Mesenchymal stem cell (in vitro differentiated cells and primary cell): Measurements from ENCODE around the gene MGAT4A.

ENCODE experiments used
- DNase-seq: peaks from one replicate; pipeline ENCODE4 v3.0.0-alpha.2; 2013
- H2AFZ ChIP-seq: one replicate; pipeline ENCODE4 v1.6.1; 2013; ENCODE audit warnings: low read depth, mild to moderate bottlenecking, control low read depth, inconsistent platforms, low read length, moderate library complexity
- H2AK5ac ChIP-seq: 2 replicates; pipeline ENCODE4 v1.6.1; 2013; ENCODE audit warnings: low read length, moderate library complexity, mild to moderate bottlenecking, inconsistent platforms; ENCODE audit not compliant: severe bottlenecking
- H2BK120ac ChIP-seq: one replicate; pipeline ENCODE4 v1.6.1; 2013; ENCODE audit warnings: low read depth, mild to moderate bottlenecking, inconsistent platforms, low read length, moderate library complexity
- H2BK12ac ChIP-seq, 2 experiments: one replicate each; pipeline ENCODE4 v1.6.1; 2013; ENCODE audit warnings: inconsistent platforms in 2 of 2, low read length in 2 of 2, mild to moderate bottlenecking in 2 of 2, moderate library complexity in 2 of 2, control low read depth in 1 of 2
- H2BK15ac ChIP-seq: one replicate; pipeline ENCODE4 v1.6.1; 2013; ENCODE audit warnings: mild to moderate bottlenecking, low read depth, inconsistent platforms; ENCODE audit not compliant: poor library complexity, severe bottlenecking
- H2BK5ac ChIP-seq: 2 replicates; pipeline ENCODE4 v1.6.1; 2013; ENCODE audit warnings: low read depth, mild to moderate bottlenecking, low read length, control low read depth, inconsistent platforms; ENCODE audit not compliant: poor library complexity, severe bottlenecking
- H3K14ac ChIP-seq, 2 experiments: one replicate each; pipeline ENCODE4 v1.6.1; 2013; ENCODE audit warnings: inconsistent platforms in 2 of 2, low read length in 2 of 2, control low read depth in 1 of 2, mild to moderate bottlenecking in 1 of 2, moderate library complexity in 1 of 2
- H3K18ac ChIP-seq, 2 experiments: one replicate each; pipeline ENCODE4 v1.6.1; 2013; ENCODE audit warnings: inconsistent platforms in 2 of 2, low read length in 2 of 2, control low read depth in 1 of 2, low read depth in 1 of 2, mild to moderate bottlenecking in 1 of 2
- H3K23ac ChIP-seq, 2 experiments: one replicate each; pipeline ENCODE4 v1.6.1; 2013; ENCODE audit warnings: inconsistent platforms in 2 of 2, low read length in 2 of 2, mild to moderate bottlenecking in 2 of 2, moderate library complexity in 2 of 2, control low read depth in 1 of 2
- H3K27ac ChIP-seq: 2 replicates; pipeline ENCODE4 v1.5.1; 2013; ENCODE audit warnings: mild to moderate bottlenecking, moderate library complexity, low read length, control low read depth, inconsistent platforms; ENCODE audit not compliant: poor library complexity, severe bottlenecking
- H3K27me3 ChIP-seq, 2 experiments: 2 replicates each; pipeline versions ENCODE4 v1.6.1 to v1.7.0; 2013; ENCODE audit warnings: low read length in 2 of 2, mild to moderate bottlenecking in 2 of 2, moderate library complexity in 2 of 2, control low read depth in 1 of 2, inconsistent platforms in 1 of 2; ENCODE audit not compliant: control insufficient read depth in 1 of 2, insufficient read depth in 1 of 2
- H3K36me3 ChIP-seq, 2 experiments: 2 replicates each; pipeline versions ENCODE4 v1.6.1 to v1.7.0; 2013; ENCODE audit warnings: low read length in 2 of 2, control low read depth in 1 of 2, inconsistent platforms in 1 of 2, low read depth in 1 of 2, mild to moderate bottlenecking in 1 of 2; ENCODE audit not compliant: insufficient read depth in 2 of 2, control insufficient read depth in 1 of 2
- H3K4ac ChIP-seq, 2 experiments: one replicate each; pipeline ENCODE4 v1.6.1; 2013; ENCODE audit warnings: inconsistent platforms in 2 of 2, low read length in 2 of 2, mild to moderate bottlenecking in 2 of 2, moderate library complexity in 2 of 2, control low read depth in 1 of 2, low read depth in 1 of 2
- H3K4me1 ChIP-seq: 2 replicates; pipeline ENCODE4 v1.6.1; 2013; ENCODE audit warnings: low read depth, low read length, control low read depth; ENCODE audit not compliant: control insufficient read depth, insufficient read depth
- H3K4me2 ChIP-seq: 2 replicates; pipeline ENCODE4 v1.6.1; 2013; ENCODE audit warnings: low read length, mild to moderate bottlenecking, inconsistent platforms; ENCODE audit not compliant: poor library complexity, severe bottlenecking
- H3K4me3 ChIP-seq, 2 experiments: 2 replicates each; pipeline versions ENCODE4 v1.5.1 to v1.7.0; 2013; ENCODE audit warnings: low read length in 2 of 2, mild to moderate bottlenecking in 2 of 2, control low read depth in 1 of 2, low read depth in 1 of 2; ENCODE audit not compliant: insufficient read depth in 1 of 2
- H3K79me1 ChIP-seq: replicated peaks from 2 replicates; pipeline ENCODE4 v1.6.1; 2013; ENCODE audit warnings: mild to moderate bottlenecking, control low read depth, low read length, inconsistent platforms; ENCODE audit not compliant: poor library complexity, severe bottlenecking
- H3K9ac ChIP-seq: 2 replicates; pipeline ENCODE4 v1.7.0; 2013; ENCODE audit warnings: mild to moderate bottlenecking, low read length, moderate library complexity
- H3K9me3 ChIP-seq: 2 replicates; pipeline ENCODE4 v1.7.0; 2013; ENCODE audit warnings: mild to moderate bottlenecking, low read length; ENCODE audit not compliant: control insufficient read depth
- H4K8ac ChIP-seq: one replicate; pipeline ENCODE4 v1.6.1; 2013; ENCODE audit warnings: inconsistent platforms, mild to moderate bottlenecking, low read length, moderate library complexity
- H4K91ac ChIP-seq: one replicate; pipeline ENCODE4 v1.6.1; 2013; ENCODE audit warnings: mild to moderate bottlenecking, low read length, inconsistent platforms
- WGBS: methylation state at CpG from one replicate; pipeline ENCODE4 v1.1.7; 2013; ENCODE audit warnings: mixed read lengths; 5-methylcytosine and 5-hydroxymethylcytosine counted together

The MGAT4A gene

DNA sequence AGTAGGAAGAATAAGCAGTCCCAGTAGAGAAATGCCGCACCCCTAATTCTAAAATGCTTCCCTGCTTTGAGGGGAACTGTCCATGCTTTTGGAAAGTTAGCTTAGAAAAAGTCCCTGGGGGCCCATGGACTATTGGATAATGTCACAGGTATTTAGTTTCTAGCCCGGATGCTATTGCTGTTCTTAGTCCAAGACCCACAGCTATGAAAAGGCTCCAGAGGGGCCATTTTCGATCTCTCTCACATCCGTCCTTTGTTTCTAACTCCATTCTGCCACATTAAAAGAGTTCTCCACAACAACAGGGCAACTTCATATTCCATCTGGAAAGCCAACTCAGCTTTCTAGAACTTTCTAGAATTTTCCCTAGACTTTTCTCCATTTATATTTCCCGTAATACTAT lies 47.2 kb downstream of the MGAT4A start:
- no peak overlapping the region for H3K4me2 ChIP-seq
- H2BK15ac ChIP-seq = no peak overlapping the region
- no peak overlapping the region for H2AFZ ChIP-seq
- no peaks in the 10 kb centered on the region for H3K27me3 ChIP-seq
- no peaks in the 10 kb centered on the region for H3K79me1 ChIP-seq
- H3K18ac ChIP-seq = no peak overlapping the region
- no peaks in the 10 kb centered on the region for H3K4me1 ChIP-seq
- no peak overlapping the region for H3K27ac ChIP-seq
- no peaks in the 10 kb centered on the region for H3K36me3 ChIP-seq
- no peak overlapping the region for H3K4ac ChIP-seq
- no peak overlapping the region for H2BK5ac ChIP-seq
- H3K4me3 ChIP-seq = no peak overlapping the region
- H3K23ac ChIP-seq = no peak overlapping the region
- H2BK12ac ChIP-seq = no peak overlapping the region
- H2BK120ac ChIP-seq = no peak overlapping the region
- H3K14ac ChIP-seq = no peak overlapping the region
- WGBS = 92% methylated on average over 5 of the region's 5 CpGs
- no peak overlapping the region for H4K8ac ChIP-seq
- no peak for DNase-seq
- H3K9ac ChIP-seq = no peak overlapping the region
- no peaks in the 10 kb centered on the region for H3K9me3 ChIP-seq
- H4K91ac ChIP-seq = no peak overlapping the region
- no peak overlapping the region for H2AK5ac ChIP-seq

DNA sequence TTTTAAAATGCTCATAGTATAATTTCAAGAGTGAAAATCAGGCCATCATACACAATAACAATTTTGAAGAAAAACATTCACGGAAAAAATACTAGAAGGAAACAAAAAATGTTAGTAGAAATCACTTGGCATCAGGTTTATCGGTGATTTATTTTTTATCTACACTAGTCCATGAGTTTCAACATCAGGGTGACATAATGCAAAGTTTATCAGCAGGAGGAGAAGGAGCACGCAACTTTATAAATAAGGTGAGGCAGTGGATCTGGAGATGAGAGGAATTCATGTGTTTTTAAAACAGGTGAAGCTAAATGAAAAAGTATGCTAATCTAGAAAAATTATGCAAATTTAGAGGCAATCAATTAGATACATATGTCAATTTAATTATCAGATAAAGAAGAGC lies 54.2 kb downstream of the MGAT4A start:
- Histone ChIP-seq H3K27ac (no peak overlapping the region), H2AK5ac (no peak overlapping the region), H2BK15ac (no peak overlapping the region), H3K36me3 (no peaks in the 10 kb centered on the region), H3K14ac (no peak overlapping the region), H2BK120ac (no peak overlapping the region), H3K4me3 (no peak overlapping the region), H3K4ac (no peak overlapping the region), H4K91ac (no peak overlapping the region), H3K27me3 (no peaks in the 10 kb centered on the region), H2BK5ac (no peak overlapping the region), H3K79me1 (no peaks in the 10 kb centered on the region), H3K9ac (no peak overlapping the region), H3K4me1 (no peaks in the 10 kb centered on the region), H3K18ac (no peak overlapping the region), H3K9me3 (peaks cover 6% of the 10 kb centered on the region), H4K8ac (no peak overlapping the region), H2AFZ (no peak overlapping the region), H2BK12ac (no peak overlapping the region), H3K4me2 (no peak overlapping the region), H3K23ac (no peak overlapping the region)
- no peak for DNase-seq
- WGBS = 89% methylated on average over 3 of the region's 3 CpGs

DNA sequence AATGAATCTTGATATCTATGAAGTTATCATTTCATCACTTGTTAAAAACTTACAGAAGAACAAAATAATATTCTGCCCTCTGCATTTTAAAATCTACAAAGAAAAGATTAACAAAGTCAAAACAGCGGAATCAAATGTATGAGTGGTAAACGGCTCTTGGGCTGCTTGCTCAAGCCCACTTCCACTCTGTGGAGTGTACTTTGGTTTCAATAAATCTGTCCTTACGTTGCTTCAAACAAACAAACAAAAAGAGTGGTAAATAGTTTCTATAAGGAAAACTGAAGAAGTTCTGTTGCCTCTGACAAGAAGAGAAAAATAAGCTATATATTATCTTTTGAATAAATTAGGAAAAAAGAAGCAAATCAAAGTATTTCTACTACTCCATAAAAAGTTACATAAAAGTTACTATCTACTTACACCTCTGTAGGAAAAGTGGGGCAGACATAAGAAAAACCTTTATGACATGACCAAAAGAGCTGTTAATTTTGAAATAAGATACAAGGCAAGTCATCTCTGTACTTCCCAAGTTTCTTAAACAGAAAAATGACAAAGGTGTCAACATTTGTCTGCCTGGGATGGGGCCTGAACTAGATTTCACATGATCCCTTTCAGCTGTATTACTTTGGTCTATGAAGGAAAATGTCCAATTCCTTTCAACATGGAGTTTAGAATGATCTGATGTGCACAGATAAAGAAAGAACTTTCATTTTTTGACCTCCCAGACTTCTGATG lies 56.5 kb downstream of the MGAT4A start:
- Histone ChIP-seq H2AFZ (no peak overlapping the region), H2BK120ac (no peak overlapping the region), H3K14ac (no peak overlapping the region), H2BK15ac (no peak overlapping the region), H3K9me3 (peaks cover 6% of the 10 kb centered on the region), H2AK5ac (no peak overlapping the region), H3K27ac (no peak overlapping the region), H3K18ac (no peak overlapping the region), H2BK5ac (no peak overlapping the region), H4K91ac (no peak overlapping the region), H3K4ac (no peak overlapping the region), H3K9ac (no peak overlapping the region), H3K4me1 (no peaks in the 10 kb centered on the region), H3K4me2 (no peak overlapping the region), H3K27me3 (no peaks in the 10 kb centered on the region), H3K4me3 (no peak overlapping the region), H3K23ac (no peak overlapping the region), H3K36me3 (no peaks in the 10 kb centered on the region), H4K8ac (no peak overlapping the region), H2BK12ac (no peak overlapping the region), H3K79me1 (no peaks in the 10 kb centered on the region)
- DNase-seq = no peak
- 83% methylated on average over 2 of the region's 3 CpGs for WGBS

DNA sequence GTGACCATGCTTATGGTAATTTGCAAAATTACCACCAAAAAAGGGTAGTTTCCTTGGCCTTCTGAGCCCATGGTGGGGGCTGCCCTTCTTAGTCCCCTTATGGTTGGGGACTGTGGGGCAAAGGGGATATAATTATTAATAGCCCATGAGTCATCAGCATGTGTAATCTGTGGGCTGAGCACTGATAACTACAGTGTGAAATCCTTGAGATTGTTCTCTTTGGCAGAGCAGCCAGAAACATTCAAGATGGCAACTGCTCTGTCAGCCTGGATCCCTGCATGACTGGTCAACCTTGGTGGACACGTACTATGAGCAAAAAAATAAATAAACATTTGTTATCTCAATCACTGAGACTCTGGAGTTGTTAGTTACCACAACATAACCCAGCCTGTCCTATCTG lies 61.3 kb downstream of the MGAT4A start:
- Histone ChIP-seq H3K27me3 (no peaks in the 10 kb centered on the region), H3K4me3 (no peak overlapping the region), H3K14ac (no peak overlapping the region), H4K91ac (no peak overlapping the region), H3K23ac (no peak overlapping the region), H3K4me2 (no peak overlapping the region), H2BK120ac (no peak overlapping the region), H3K36me3 (no peaks in the 10 kb centered on the region), H2BK12ac (no peak overlapping the region), H3K4ac (no peak overlapping the region), H3K4me1 (no peaks in the 10 kb centered on the region), H3K9me3 (peaks cover 4% of the 10 kb centered on the region), H2AFZ (no peak overlapping the region), H2BK5ac (no peak overlapping the region), H2AK5ac (no peak overlapping the region), H3K9ac (no peak overlapping the region), H3K27ac (no peak overlapping the region), H2BK15ac (no peak overlapping the region), H3K18ac (no peak overlapping the region), H3K79me1 (no peaks in the 10 kb centered on the region), H4K8ac (no peak overlapping the region)
- DNase-seq = no peak
- WGBS = 67% methylated on average over 1 of the region's 1 CpG
